Sigmoid colon (tissue), 4 donors: ENCODE results near the gene SCAF1.

Experiments
- POLR2A ChIP-seq, 2 donors: fragments of 450-650 bp; IDR thresholded peaks; one replicate each; pipeline ENCODE4 v1.6.1; 2016; ENCODE audit warnings: antibody characterized with exemption in 2 of 2, mild to moderate bottlenecking in 2 of 2, moderate library complexity in 2 of 2
- POLR2AphosphoS5 ChIP-seq, 4 donors: sonication (generic); formaldehyde crosslinking; IDR thresholded peaks; one replicate each; pipeline ENCODE4 v1.6.1; 2017; ENCODE audit warnings: antibody characterized with exemption in 4 of 4
- TF ChIP-seq, protein P1 (sequence below), 4 experiments: fragments of 450-650 bp in 3 of 4; fragments of 200-600 bp in 1 of 4; IDR thresholded peaks; one replicate each; pipeline ENCODE4 v1.5.1; 2016 to 2019; ENCODE audit warnings: antibody characterized with exemption in 4 of 4, mild to moderate bottlenecking in 3 of 4, moderate library complexity in 2 of 4

DNA sequence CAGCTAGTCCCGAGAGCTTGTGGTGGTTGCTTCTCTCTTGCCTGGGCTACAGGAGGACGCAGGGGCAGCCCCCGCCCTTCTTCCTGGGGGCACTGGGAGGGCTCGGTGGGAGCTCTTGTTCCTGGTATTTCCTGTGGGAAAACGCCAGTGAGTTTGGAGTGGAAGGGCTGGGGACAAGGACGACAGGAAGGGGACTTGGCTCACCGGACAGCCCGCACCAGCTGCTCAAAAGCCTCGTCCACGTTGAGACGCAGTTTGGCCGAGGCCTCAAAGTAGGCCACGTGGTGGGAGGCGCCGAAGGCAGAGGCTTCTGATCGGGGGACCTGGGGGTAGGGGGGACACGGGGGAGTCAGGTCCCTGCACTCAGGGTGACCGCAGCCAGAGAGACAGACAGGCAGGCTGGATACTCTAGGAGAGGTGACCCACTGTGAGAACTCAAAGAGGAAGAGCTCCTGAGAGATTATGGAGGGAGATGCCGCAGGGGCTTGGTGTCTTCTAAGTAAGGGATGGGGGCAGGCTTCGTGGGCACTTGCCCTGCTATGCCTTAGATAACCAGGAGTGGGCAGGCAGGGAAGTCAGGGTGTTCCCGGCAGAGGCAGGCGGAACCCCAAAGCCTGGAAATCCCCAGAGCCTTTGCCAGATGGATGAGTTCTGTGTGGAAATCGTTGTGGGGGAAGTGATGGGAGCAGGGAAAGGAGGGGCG is 6.3 kb upstream of the SCAF1 start:
- TF ChIP-seq, protein P1, sequence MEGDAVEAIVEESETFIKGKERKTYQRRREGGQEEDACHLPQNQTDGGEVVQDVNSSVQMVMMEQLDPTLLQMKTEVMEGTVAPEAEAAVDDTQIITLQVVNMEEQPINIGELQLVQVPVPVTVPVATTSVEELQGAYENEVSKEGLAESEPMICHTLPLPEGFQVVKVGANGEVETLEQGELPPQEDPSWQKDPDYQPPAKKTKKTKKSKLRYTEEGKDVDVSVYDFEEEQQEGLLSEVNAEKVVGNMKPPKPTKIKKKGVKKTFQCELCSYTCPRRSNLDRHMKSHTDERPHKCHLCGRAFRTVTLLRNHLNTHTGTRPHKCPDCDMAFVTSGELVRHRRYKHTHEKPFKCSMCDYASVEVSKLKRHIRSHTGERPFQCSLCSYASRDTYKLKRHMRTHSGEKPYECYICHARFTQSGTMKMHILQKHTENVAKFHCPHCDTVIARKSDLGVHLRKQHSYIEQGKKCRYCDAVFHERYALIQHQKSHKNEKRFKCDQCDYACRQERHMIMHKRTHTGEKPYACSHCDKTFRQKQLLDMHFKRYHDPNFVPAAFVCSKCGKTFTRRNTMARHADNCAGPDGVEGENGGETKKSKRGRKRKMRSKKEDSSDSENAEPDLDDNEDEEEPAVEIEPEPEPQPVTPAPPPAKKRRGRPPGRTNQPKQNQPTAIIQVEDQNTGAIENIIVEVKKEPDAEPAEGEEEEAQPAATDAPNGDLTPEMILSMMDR (IDR thresholded peaks at IDR 0.05) = no peak
- TF ChIP-seq POLR2A (IDR thresholded peaks at IDR 0.05) (no peak), POLR2AphosphoS5 (IDR thresholded peaks at IDR 0.05) (no peak)
